Renal cortical epithelial cell (primary cell): ENCODE data around the gene SLC25A17. TPM values are rescaled to one million over a fixed set of nuclear protein-coding genes. Genes with fewer than 3 reads are reported as not detected.
"Not testable (repeated sequence)": the region's sequence is repeated elsewhere in the genome, so short reads cannot be mapped to it uniquely, and the experiment has no call there.

ENCODE experiments used
- DNase-seq: peaks from one replicate; pipeline ENCODE4 v3.0.0-alpha.2; 2011; ENCODE audit warnings: low read depth
- total RNA-seq: library from RNA; depleted of rRNA; stranded (reverse); fragments of >200 nt; gene quantifications from 2 replicates; pipeline ENCODE4 v1.2.3, GENCODE V29; 2014

Gene SLC25A17
- total RNA-seq, 1 donor from 2014 or later = 27.4 TPM

DNA sequence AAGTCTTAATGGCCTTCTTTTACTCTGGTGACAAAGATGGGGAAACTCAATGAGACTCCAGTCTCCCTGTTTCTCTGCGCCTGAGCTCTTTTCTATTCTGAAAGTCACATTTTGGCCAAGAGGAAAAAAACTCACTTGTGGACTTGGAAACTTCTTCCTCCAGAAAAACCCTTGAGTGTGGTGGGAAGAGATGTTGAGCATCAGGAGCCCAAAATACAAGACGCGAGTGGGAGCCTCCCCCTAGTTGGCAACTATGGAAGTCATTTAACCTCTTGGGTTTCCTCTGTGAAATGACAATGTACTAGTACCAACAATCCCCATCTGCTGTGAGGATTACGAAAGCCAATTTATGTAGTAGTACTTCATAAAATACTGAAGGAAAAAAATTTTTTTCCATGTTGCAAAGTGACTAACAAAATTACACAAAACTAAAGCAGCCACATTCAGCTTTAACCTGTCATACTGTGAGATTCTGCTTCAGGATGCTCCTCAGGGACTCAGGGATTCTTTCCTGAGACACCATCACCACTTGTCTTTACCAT is 524 bp upstream of the SLC25A17 start:
- peak; percentile 19 for DNase-seq

DNA sequence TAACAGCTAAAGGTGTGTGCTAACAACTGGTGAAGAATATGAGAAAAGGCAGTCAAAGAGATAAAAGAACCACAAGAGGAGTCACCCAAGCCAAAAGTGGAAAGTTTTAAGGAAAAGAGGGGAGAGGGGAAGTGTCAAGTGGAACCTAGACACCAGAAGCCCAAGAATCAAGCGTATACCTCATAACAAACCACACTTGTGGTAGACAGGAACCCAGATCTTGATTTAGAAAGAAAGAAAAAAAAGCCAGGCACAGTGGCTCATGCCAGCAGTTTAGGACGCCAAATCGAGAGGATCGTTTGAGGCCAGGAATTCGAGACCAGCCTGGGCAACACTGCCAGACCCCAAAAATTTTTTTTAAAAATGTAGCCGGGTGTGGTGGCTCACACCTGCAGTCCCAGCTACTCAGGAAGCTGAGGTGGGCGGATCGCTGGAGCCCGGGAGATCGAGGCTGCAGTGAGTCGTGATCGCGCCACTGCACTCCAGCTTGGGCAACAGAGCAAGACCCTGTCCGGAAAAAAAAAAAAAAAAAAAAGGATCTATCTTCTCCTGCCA is 877 bp downstream of the SLC25A17 start:
- no peak for DNase-seq

DNA sequence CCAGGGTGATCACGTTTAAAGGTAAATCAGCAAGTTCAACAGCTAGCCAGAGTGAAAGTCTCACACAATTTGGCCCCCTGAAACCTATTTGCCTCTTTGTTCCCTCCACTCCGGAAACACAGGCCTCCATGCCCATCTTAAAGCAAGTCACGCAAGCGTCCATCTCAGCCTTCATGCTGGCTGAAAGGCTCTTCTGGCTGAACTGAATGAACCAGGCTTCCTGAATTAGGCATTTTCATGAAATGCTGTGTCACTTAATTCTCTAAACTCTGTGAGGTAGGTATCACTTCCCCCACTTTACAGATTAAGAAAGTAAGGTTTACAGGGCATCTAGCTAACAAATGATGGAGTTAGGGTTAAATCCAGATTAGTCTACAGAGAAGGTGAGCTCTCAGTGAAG is 1.4 kb downstream of the SLC25A17 start:
- no peak for DNase-seq

DNA sequence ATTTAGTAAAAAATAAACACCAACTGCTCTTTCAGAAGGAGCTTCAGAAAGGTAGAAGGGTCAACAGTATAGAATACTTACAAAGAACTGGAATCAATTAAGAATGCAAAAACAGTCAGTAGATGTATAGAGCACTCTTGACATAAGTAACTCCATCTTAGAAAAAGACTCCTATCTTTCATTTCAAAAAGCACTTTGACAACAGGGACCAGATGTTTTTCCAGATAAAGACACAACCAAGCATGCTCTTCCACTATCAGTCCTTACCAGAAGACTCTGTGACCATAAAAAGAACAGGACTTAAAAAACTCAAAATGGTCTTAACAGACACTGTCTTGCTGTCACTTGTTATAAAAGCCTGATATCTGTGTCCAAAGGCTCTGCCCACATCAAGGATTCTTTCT is 5.2 kb downstream of the SLC25A17 start:
- DNase-seq = no peak

DNA sequence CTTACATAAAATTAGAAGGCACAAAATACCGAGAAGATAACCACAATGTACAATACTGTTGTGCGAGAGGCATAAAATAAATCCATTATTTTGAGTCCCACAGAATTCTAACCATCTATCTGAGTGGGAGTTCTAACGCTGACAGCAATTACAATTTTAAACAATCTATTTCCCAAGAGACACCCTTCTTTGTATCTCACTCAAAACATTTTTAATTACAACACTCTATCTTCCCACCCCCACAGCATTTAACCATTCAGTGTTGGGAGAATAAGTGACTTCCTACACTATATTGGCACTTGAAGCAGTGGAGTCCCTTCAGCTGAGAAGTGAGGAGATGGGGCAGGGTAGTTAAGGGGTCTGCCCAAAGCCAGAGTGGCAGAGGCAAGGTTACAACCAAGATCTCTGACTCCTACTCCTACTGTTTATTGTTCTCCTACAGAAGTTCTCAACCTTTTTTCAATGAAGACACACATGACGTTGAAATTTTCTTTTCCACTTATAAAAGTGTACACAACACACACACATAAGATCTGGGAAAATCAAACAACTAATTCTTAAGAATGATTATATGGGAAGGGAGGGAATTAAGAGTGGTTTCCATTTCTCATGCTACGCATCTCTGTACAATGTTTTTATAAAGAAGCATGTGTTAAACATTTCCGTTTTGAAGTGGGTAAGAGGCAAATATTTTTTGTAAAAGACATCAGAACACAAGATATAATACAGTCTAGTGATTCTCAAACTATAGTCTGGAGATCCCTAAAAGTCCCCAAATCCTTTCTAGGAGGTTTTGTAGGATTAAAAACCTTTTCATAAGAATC is 10.9 kb downstream of the SLC25A17 start:
- no peak for DNase-seq

DNA sequence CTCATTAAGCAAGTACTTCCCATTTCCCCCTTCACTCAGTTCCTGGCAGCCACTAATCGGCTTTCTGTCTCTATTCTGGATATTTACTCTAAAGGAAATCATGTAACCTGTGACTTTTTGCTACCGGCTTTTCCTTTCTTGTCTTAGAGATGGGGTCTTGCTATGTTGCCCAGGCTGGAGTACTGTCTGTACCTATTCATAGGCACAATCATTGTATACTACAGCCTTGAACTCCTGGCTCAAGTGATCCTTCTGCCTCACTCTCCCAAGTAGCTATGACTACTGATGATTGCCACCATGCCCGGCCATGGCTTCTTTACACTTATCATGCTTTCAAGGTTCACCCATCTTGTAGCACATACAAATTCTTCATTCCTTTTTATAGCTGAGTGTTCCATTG is 12.4 kb downstream of the SLC25A17 start:
- no peak for DNase-seq

DNA sequence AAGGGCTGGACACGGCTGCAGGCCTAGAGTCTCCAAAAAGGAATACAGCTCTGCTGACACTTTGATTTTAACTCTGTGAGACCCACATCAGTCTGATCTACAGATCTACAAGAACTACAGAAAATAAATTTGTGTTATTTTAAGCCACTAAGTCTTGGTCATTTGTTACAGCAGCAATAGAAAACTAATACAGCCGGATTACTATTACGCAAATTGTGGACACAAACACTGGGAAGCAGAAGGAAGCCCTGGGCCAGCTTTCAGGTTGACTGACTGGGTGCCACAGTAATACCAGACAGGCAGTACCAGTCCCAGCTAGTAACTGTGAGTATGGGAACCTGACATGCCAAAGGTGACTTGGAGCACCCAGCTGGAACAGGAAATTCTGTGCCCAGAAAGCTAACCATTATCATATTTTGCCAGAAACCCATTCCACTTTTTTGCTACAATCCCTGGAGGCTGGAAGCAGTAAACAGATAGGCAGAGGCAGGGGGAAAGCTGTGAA is 13.4 kb downstream of the SLC25A17 start:
- DNase-seq = peak; percentile 62

DNA sequence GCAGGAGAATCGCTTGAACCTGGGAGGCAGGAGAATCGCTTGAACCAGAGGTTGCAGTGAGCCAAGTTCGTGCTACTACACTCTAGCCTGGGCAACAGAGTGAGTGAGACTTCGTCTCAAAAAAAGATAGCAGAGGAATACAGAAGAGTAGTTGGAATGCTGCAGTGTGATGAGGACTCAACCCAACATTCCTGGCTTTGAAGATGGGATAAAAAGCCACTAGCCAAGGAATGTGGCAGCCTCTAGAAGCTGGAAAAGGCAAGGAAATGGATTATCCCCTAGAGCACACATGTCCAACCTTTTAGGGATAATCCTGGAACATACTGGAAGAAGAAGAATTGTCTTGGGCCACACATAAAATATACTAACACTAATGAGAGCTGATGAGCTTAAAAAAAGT is 13.9 kb downstream of the SLC25A17 start:
- no peak for DNase-seq

DNA sequence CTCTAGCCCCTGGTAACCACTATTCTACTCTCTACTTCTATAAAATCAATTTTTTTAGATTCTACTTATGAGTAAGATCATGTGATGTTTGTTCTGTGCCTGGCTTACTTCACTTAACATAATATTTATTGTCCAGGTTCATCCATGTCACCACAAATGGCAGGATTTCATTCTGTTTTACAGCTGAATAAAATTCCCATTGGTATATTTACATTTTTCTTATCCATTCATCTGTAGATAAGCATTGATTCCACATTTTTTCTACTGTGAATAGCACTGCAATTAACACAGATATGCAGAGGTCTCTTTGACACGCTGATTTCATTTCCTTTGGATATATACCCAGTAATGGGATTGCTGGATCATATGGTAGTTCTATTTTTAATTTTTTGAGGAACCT is 15.8 kb downstream of the SLC25A17 start:
- DNase-seq = no peak

DNA sequence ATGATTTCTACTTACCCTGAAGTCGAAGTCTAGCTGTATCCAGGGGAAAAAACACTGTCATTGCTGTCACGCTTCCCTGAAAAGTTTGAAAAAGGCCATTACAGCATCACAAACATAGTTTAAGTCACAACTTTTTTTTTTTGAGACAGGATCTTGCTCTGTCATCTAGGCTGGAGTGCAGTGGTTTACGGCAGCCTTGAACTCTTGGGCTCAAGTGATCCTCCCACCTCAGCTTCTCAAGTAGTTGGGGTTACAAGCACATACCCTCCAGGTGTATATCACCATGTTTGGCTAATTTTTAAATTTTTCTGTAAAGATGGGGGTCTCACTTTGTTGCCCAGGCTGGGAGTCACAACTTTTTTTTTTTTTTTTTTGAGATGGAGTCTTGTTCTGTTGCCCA is 20.1 kb downstream of the SLC25A17 start:
- DNase-seq = no peak

DNA sequence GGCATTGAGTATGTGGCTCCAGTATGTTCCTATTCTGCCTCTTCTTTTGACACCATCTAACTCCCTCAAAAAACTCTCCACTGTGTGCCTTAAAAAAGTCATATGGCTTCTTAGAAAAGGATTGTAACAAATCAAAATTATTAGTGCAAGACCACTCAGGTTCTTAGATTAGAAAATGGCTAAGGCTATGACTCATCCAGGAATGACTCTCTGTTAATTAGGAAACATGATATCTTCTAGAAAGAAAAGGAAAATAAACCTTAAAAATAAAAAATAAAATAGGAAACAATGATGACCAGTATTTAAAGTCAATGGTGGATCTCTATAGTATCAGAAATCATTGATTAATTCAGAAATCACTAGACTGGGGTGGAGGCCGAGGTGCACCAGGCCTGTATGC is 21.7 kb downstream of the SLC25A17 start:
- DNase-seq = peak; percentile 46

DNA sequence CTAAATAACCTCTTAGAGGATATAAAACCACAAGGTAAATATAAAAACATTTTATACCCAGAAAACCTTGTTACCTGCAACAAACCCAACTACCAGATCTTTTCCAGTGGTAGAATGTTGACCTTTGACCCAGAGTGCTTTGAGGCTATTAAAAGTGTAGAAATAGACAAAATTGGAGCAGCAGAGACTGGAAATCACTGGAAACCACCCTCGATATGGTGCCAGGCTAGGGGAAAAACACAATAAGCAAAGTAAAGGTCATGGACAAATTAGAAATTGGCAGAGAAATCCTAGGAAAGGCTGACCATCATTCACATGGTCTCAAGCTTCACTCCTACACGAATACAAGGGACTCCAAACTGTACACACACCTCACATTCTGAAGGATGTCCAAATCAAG is 26.7 kb downstream of the SLC25A17 start:
- DNase-seq = no peak

DNA sequence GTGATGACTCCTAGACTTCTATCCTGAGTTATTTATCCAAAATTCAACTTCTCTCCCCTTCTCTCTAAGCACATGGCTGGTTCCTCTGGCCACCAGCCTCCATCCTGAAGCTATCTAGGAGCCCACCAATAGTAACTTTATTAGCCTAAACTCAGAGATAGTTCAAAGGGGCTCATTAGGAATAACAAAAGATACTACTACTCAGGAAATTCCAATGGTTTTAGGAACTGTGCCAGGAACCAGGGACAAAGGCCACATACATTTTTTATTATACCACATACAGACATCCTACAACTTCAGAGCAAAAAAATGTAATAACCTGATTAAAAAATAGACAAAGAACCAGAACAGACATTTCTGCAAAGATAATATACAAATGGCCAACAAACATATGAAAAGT is 27.9 kb downstream of the SLC25A17 start:
- no peak for DNase-seq

DNA sequence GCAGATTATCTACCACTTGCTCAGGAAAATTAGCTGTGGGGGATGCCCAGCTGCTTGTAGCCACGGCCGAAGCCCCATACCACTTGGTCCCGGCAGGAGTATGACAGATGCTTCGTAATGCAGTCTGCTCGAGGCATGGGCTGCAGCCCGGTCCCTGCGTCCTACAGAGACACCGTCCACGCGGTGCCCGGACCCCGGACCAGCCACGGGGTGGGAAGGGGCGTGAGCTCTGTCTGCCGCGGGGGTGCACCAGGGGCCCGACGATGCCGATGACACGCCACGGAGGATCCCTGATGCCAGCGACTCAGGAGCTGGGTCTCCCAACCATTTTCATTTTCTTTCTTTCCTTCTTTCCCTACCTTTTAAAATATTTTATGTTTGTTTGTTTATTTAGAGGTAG is 30.0 kb downstream of the SLC25A17 start:
- no peak for DNase-seq

DNA sequence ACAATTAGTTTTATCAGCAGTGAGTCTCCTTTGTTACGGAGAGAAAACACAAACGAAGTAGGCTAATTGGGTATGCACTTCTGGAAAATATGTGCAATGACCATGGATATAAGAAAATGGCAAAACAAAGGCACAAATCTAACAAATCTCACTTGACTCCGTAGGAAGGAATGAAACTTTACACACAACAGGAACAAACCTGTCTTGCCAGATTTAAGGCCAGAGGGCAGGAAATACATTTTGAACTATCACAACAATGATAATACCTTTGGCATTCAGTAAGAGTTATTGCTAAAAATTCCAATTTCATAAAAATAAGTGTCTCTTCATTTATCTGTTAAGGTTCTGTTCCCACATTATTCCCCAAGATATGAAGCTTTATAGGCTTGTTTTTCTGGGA is 36.6 kb downstream of the SLC25A17 start:
- no peak for DNase-seq

DNA sequence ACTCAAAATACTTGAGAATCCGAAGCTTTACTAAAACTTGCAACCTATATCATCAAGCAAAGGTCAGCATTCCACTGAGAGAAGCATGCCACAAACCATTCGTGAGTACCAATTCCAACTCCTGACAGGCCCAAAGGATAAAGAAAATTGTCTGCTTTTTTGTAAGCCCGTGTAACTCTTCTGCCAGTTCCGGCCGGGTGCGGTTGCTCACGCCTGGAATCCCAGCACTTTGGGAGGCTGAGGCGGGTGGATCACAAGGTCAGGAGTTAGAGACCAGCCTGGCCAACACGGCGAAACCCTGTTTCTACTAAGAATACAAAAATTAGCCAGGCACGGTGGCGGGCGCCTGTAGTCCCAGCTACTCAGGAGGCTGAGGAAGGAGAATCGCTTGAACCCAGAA is 37.4 kb downstream of the SLC25A17 start:
- DNase-seq = not testable (repeated sequence)

DNA sequence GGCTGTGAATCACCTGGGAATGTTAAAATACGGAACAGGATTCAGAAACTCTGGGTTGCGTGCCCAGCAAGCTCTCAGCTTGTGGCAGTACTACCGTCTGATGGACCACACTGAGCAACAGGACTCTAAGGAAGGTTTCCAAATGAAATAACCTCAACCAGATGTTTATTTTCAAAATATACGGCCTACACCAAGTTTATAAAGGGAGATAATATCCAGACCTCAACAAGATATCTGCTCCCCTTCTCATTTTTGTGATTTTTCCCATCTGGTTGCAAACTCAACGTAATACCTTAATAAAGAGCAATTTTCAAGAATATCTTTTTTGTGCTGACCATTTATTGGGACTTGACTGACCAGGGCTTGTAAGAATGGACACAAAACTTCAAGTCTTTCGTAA is 49.4 kb downstream of the SLC25A17 start:
- DNase-seq = no peak

DNA sequence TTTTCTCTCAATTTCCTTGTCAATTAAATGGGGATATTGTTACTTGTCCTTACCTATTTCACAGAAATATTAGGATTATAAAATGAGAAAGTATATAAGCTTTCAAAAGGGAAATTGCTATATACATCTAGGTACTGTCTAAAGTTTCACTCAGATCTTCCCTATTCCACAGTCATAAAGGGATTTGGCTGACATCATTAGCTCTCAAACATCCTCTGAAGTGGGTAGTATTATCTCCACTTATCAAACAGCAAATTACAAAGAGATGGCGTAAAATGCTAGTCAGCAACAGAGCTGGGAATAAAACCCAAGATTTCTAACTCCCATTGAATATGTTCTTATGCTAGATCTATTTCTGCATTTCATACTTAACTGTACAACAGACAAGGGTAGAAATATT is 50.9 kb downstream of the SLC25A17 start:
- no peak for DNase-seq

DNA sequence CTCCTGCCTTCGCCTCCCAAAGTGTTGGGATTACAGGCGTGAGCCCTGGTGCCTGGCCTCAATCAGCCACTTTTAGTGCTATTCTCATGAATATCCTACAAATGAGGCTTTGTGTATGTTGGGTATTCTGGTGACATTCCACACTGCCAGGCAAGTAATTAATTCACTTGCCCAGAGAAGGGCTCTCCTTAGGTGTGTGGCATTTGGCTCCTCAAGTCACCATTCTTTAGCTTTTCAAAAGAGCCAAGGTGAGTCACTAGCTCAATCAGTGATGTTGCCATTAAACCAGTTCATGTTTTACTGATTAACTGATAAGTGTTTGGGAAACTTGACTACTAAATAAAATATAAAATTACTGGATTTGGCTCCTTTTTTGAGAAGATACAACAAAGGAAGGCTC is 52.2 kb downstream of the SLC25A17 start:
- DNase-seq = peak; percentile 83

DNA sequence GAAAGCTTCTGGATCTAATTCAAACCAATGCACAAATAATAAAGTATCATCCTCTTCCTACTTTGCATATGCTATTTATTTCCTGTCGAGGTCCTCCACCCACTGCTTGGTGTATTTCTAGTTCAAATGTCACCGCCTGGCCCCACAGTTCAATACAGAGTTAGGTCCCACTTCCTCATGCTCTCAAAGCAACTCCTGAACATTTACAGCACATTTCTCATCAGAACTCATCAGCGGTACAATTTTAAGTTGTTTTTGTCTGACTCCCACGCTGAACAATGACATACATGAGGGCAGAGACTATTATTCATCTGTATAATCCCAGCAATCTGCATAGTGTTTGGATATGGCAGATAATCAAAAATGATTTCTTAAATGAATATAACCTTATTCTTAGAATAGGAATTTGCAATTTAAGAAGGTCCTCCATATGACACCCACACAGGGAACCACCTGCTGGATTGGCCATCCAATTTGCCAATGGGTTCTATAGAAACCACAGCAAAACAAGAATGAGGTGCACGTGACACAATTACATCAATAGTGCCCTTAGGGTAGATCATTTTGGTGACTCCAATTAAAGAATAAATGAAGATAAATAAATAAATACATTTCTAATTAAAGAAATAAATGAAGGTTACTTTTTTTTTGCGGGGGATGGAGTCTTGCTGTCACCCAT is 54.2 kb downstream of the SLC25A17 start:
- no peak for DNase-seq

DNA sequence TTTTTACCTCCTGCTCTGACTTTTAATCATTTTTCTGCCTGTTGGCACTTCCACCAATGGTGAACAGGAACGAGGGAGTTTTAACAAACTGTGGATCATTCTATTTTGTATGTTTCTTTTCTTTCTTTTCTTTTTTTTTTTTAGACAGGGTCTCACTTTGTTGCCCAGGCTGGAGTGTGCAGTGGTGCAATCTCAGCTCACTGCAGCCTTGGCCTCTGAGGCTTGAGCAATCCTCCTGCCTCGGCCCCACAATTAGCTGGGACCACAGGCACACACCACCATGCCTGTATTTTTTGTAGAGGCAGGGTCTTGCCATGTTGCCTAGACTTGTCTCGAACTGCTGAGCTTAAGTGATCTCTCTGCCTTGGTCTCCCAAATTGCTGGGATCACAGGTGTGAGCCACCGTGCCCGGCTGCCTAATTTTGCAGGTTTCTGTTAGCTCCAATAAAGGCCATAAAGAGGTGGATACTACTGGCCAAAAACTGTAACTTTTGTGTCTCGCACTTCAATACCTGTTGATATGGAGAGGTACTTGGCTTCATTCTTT is 59.8 kb downstream of the SLC25A17 start:
- DNase-seq = no peak

DNA sequence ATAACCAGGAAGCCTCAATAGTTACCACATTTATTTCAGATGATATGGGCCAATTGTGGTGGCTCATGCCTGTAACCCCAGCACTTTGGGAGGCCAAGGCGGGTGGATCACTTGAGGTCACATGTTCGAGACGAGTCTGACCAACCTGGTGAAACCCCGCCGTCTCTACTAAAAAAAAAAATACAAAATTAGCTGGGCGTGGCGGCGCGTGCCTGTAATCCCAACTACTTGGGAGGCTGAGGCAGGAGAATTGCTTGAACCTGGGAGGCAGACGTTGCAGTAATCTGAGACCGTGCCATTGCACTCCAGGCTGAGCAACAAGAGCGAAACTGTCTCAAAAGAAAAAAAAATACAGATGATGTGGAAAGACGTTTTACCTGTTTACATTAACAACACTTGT is 60.3 kb downstream of the SLC25A17 start:
- not testable (repeated sequence) for DNase-seq
